Endometrium (tissue), 2 donors: ENCODE results near the gene ITGB7.

ENCODE experiments used
- FAIRE-seq: peaks from 2 replicates; lab custom pipeline; 2012; peaks lifted over from hg19 to GRCh38; lab: Jason Lieb, UNC
- donor health status: control.
- donor health status: control.

The ITGB7 gene

GRCh38 chr12:53207042-53207441, at the start of gene ITGB7:
TSS of gene ITGB7 (minus strand) at chr12:53207251. CDS start at chr12:53200443, 6,808 bp downstream.
- FAIRE-seq: no peak

GRCh38 chr12:53255996-53256395, 48.9 kb upstream of the ITGB7 start:
- FAIRE-seq: no peak

GRCh38 chr12:53254816-53255545, 47.9 kb upstream of the ITGB7 start:
- FAIRE-seq: no peak

- no peak for FAIRE-seq
Observed at GRCh38 chr12:53253298-53253697, 46.2 kb upstream of the ITGB7 start.

- no peak for FAIRE-seq
Observed at GRCh38 chr12:53252349-53252916, 45.4 kb upstream of the ITGB7 start.

- no peak for FAIRE-seq
Observed at GRCh38 chr12:53251477-53252348, 44.7 kb upstream of the ITGB7 start.

- no peak for FAIRE-seq
Observed at GRCh38 chr12:53245286-53245685, 38.2 kb upstream of the ITGB7 start.

- FAIRE-seq: no peak
Observed at GRCh38 chr12:53244337-53244736, 37.3 kb upstream of the ITGB7 start.

GRCh38 chr12:53241623-53242412, 34.8 kb upstream of the ITGB7 start:
- FAIRE-seq: no peak

GRCh38 chr12:53239643-53240258, 32.7 kb upstream of the ITGB7 start:
- FAIRE-seq: no peak

- FAIRE-seq: no peak
Observed at GRCh38 chr12:53236443-53237111, 29.5 kb upstream of the ITGB7 start.

GRCh38 chr12:53235742-53236442, 28.8 kb upstream of the ITGB7 start:
- FAIRE-seq: no peak

GRCh38 chr12:53235164-53235563, 28.1 kb upstream of the ITGB7 start:
- FAIRE-seq: no peak

- FAIRE-seq: no peak
Observed at GRCh38 chr12:53234271-53234914, 27.3 kb upstream of the ITGB7 start.

GRCh38 chr12:53233671-53234121, 26.6 kb upstream of the ITGB7 start:
- no peak for FAIRE-seq

GRCh38 chr12:53232646-53233461, 25.8 kb upstream of the ITGB7 start:
- FAIRE-seq: no peak

- FAIRE-seq: no peak
Observed at GRCh38 chr12:53231921-53232645, 25.0 kb upstream of the ITGB7 start, which contains the start of gene RARG. TSS of gene RARG (minus strand) at chr12:53232209. CDS start at chr12:53227545, 4,664 bp downstream.

GRCh38 chr12:53231671-53231920, 24.5 kb upstream of the ITGB7 start:
- no peak for FAIRE-seq
